H1 (cell line): ENCODE measurements around the gene EVA1B. TPM values are rescaled to one million over a fixed set of nuclear protein-coding genes. Genes with fewer than 3 reads are reported as not detected.

Experiments
- CTCF ChIA-PET: fragments of 300-600 bp; sonication (Branson Sonifier 250); formaldehyde crosslinking; loops from one replicate; lab custom pipeline; 2021; ENCODE audit not compliant: partially characterized antibody; lab: Charles Lee
- POLR2A ChIA-PET: fragments of 300-600 bp; sonication (Branson Sonifier 250); formaldehyde crosslinking; loops from one replicate; lab custom pipeline; 2021; ENCODE audit warnings: inconsistent platforms; ENCODE audit not compliant: partially characterized antibody; lab: Charles Lee
- DNase-seq, 2 experiments: peaks; one replicate each; pipeline versions ENCODE4 v3.0.0 to v3.0.0-alpha.2; 2010 to 2022; ENCODE audit warnings: low spot score in 2 of 2, low read depth in 1 of 2, mixed read lengths in 1 of 2
- FAIRE-seq: peaks from 2 replicates; lab custom pipeline; 2011; peaks lifted over from hg19 to GRCh38; lab: Jason Lieb, UNC
- H2AFZ ChIP-seq: 2 replicates; pipeline ENCODE4 v1.8.1; 2012; ENCODE audit warnings: low read length, inconsistent platforms
- H2AK5ac ChIP-seq: 2 replicates; pipeline ENCODE4 v1.6.1; 2013; ENCODE audit warnings: low read depth, low read length
- H2BK120ac ChIP-seq: replicated peaks from 2 replicates; pipeline ENCODE3; 2013; ENCODE audit warnings: low read depth, low read length, inconsistent platforms
- H2BK12ac ChIP-seq: 2 replicates; pipeline ENCODE4 v1.6.1; 2013; ENCODE audit warnings: low read depth, low read length
- H2BK15ac ChIP-seq: 2 replicates; pipeline ENCODE4 v1.6.1; 2013; ENCODE audit warnings: low read length
- H2BK20ac ChIP-seq: 2 replicates; pipeline ENCODE4 v1.6.1; 2013; ENCODE audit warnings: low read length
- H2BK5ac ChIP-seq: 2 replicates; pipeline ENCODE4 v1.6.1; 2013; ENCODE audit warnings: low read depth, low read length
- H3K14ac ChIP-seq: 2 replicates; pipeline ENCODE4 v1.6.1; 2013; ENCODE audit warnings: inconsistent platforms; ENCODE audit not compliant: insufficient read length
- H3K18ac ChIP-seq: 2 replicates; pipeline ENCODE4 v1.6.1; 2013; ENCODE audit warnings: low read length; ENCODE audit errors: extremely low read depth
- H3K23ac ChIP-seq: 2 replicates; pipeline ENCODE4 v1.6.1; 2013; ENCODE audit warnings: inconsistent platforms; ENCODE audit not compliant: insufficient read length
- H3K23me2 ChIP-seq: 2 replicates; pipeline ENCODE4 v1.6.1; 2013; ENCODE audit warnings: low read depth, low read length
- H3K27ac ChIP-seq: 2 replicates; pipeline ENCODE4 v1.6.1; 2011; ENCODE audit warnings: low read depth, low read length, inconsistent platforms
- H3K27me3 ChIP-seq, 4 experiments: replicated peaks in 1 of 4; 1 replicate in 1 of 4; 2 replicates in 3 of 4; pipeline versions ENCODE4 v1.6.1 to v1.8.1; 2011 to 2013; ENCODE audit warnings: low read length in 3 of 4, mild to moderate bottlenecking in 3 of 4, inconsistent platforms in 2 of 4, mixed read lengths in 2 of 4, moderate library complexity in 1 of 4; ENCODE audit not compliant: control insufficient read depth in 3 of 4, insufficient read depth in 3 of 4; ENCODE audit errors: extremely low read depth in 1 of 4
- H3K36me3 ChIP-seq, 4 experiments: 2 replicates each; pipeline versions ENCODE4 v1.6.1 to v1.8.1; 2011 to 2013; ENCODE audit warnings: mild to moderate bottlenecking in 4 of 4, low read length in 3 of 4, moderate library complexity in 2 of 4, control low read depth in 1 of 4, inconsistent platforms in 1 of 4; ENCODE audit not compliant: insufficient read depth in 4 of 4, control insufficient read depth in 2 of 4
- H3K4ac ChIP-seq: replicated peaks from 2 replicates; pipeline ENCODE3; 2013; ENCODE audit warnings: low read length, low read depth, mixed read lengths, inconsistent platforms; ENCODE audit not compliant: insufficient read length
- H3K4me1 ChIP-seq, 4 experiments: replicated peaks in 1 of 4; 1 replicate in 1 of 4; 2 replicates in 3 of 4; pipeline versions ENCODE4 v1.6.1 to v1.8.1; 2011 to 2013; ENCODE audit warnings: low read length in 3 of 4, inconsistent platforms in 2 of 4, mixed read lengths in 1 of 4; ENCODE audit not compliant: insufficient read depth in 4 of 4, control insufficient read depth in 3 of 4
- H3K4me2 ChIP-seq, 2 experiments: 2 replicates each; pipeline versions ENCODE4 v1.6.1 to v1.8.1; 2011 to 2013; ENCODE audit warnings: low read depth in 2 of 2, low read length in 2 of 2, control low read depth in 1 of 2, inconsistent platforms in 1 of 2, mild to moderate bottlenecking in 1 of 2; ENCODE audit not compliant: insufficient read depth in 1 of 2
- H3K4me3 ChIP-seq, 4 experiments: fragments of 200-600, 300-600 bp in 1 of 4; sonication (generic), shearing (Covaris generic), sonication (Bioruptor Twin) in 1 of 4; 2 replicates each; pipeline versions ENCODE4 v1.5.1 to v1.8.1; 2011 to 2016; ENCODE audit warnings: low read length in 4 of 4, low read depth in 3 of 4, control low read depth in 2 of 4, inconsistent platforms in 2 of 4, mild to moderate bottlenecking in 2 of 4, mixed read lengths in 1 of 4, moderate library complexity in 1 of 4; ENCODE audit not compliant: insufficient read depth in 2 of 4; ENCODE audit errors: extremely low read depth in 1 of 4
- H3K56ac ChIP-seq: replicated peaks from 2 replicates; pipeline ENCODE3; 2013; ENCODE audit warnings: low read depth, mild to moderate bottlenecking, mixed read lengths, low read length, inconsistent platforms; ENCODE audit not compliant: insufficient read length
- H3K79me1 ChIP-seq: 2 replicates; pipeline ENCODE4 v1.6.1; 2013; ENCODE audit warnings: low read depth, low read length, control low read depth
- H3K79me2 ChIP-seq, 2 experiments: 2 replicates each; pipeline versions ENCODE4 v1.6.1 to v1.8.1; 2012 to 2013; ENCODE audit warnings: low read length in 2 of 2, mild to moderate bottlenecking in 2 of 2, inconsistent platforms in 1 of 2; ENCODE audit not compliant: insufficient read depth in 2 of 2, control insufficient read depth in 1 of 2
- H3K9ac ChIP-seq, 4 experiments: replicated peaks in 1 of 4; 1 replicate in 1 of 4; 2 replicates in 3 of 4; pipeline versions ENCODE4 v1.6.1 to v1.8.1; 2011 to 2013; ENCODE audit warnings: low read depth in 3 of 4, low read length in 3 of 4, control low read depth in 2 of 4, mild to moderate bottlenecking in 2 of 4, moderate library complexity in 2 of 4, inconsistent platforms in 1 of 4; ENCODE audit errors: extremely low read depth in 1 of 4
- H3K9me3 ChIP-seq, 2 experiments: 2 replicates each; pipeline versions ENCODE4 v1.6.1 to v1.8.1; 2012 to 2013; ENCODE audit warnings: mild to moderate bottlenecking in 2 of 2, moderate library complexity in 2 of 2, control low read depth in 1 of 2, inconsistent platforms in 1 of 2, low read depth in 1 of 2, low read length in 1 of 2, mixed read lengths in 1 of 2; ENCODE audit not compliant: insufficient read depth in 2 of 2
- H4K20me1 ChIP-seq, 2 experiments: replicated peaks in 1 of 2; 2 replicates each; pipeline versions ENCODE3 to v1.8.1; 2011 to 2013; ENCODE audit warnings: inconsistent platforms in 2 of 2, low read length in 2 of 2, mild to moderate bottlenecking in 1 of 2; ENCODE audit not compliant: insufficient read depth in 2 of 2, control insufficient read depth in 1 of 2
- H4K5ac ChIP-seq: 2 replicates; pipeline ENCODE4 v1.6.1; 2013; ENCODE audit warnings: low read length, low read depth, mixed read lengths, inconsistent platforms; ENCODE audit not compliant: insufficient read length
- H4K8ac ChIP-seq: 2 replicates; pipeline ENCODE4 v1.8.0; 2013; ENCODE audit warnings: mild to moderate bottlenecking, moderate library complexity, low read length, inconsistent platforms; ENCODE audit not compliant: insufficient read depth; ENCODE audit errors: extremely low read depth
- H4K91ac ChIP-seq: replicated peaks from 2 replicates; pipeline ENCODE3; 2013; ENCODE audit warnings: low read length, mixed read lengths, inconsistent platforms; ENCODE audit not compliant: insufficient read length
- BACH1 ChIP-seq: IDR thresholded peaks from 2 replicates; pipeline ENCODE4 v1.6.1; 2012; ENCODE audit warnings: low read length, improper control_type of control experiment
- CBX5 ChIP-seq: fragments of 300-800, 300-1000 bp; sonication (generic); IDR thresholded peaks from 2 replicates; pipeline ENCODE4 v1.7.1; 2016; ENCODE audit warnings: antibody characterized with exemption, low read length, low read depth
- CTBP2 ChIP-seq: IDR thresholded peaks from 2 replicates; pipeline ENCODE4 v1.7.0; 2011; ENCODE audit warnings: borderline replicate concordance, mild to moderate bottlenecking, moderate library complexity, mixed read lengths, low read length; ENCODE audit not compliant: insufficient read depth, insufficient read length
- RAD21 ChIP-seq, 2 experiments: IDR thresholded peaks in 1 of 2; conservative IDR thresholded peaks in 1 of 2; 2 replicates each; pipeline ENCODE4 v1.6.1; 2011; ENCODE audit warnings: low read depth in 2 of 2, low read length in 2 of 2, improper control_type of control experiment in 1 of 2, inconsistent platforms in 1 of 2, mild to moderate bottlenecking in 1 of 2, moderate library complexity in 1 of 2
- RNF2 ChIP-seq: fragments of 200-900, 300-1000 bp; sonication (generic); IDR thresholded peaks from 2 replicates; pipeline ENCODE4 v1.7.1; 2016; ENCODE audit warnings: borderline replicate concordance, low read depth, mild to moderate bottlenecking, antibody characterized with exemption, low read length; ENCODE audit not compliant: poor library complexity, severe bottlenecking; ENCODE audit errors: missing control alignments
- TAF1 ChIP-seq: IDR thresholded peaks from 2 replicates; pipeline ENCODE4 v1.6.1; 2011; ENCODE audit warnings: mild to moderate bottlenecking, low read depth, low read length
- TBP ChIP-seq: IDR thresholded peaks from 2 replicates; pipeline ENCODE4 v1.6.1; 2011; ENCODE audit warnings: low read depth, low read length, improper control_type of control experiment
- USF2 ChIP-seq: IDR thresholded peaks from 2 replicates; pipeline ENCODE4 v1.6.1; 2011; ENCODE audit warnings: low read length, improper control_type of control experiment
- WGBS, 2 experiments: shearing (Covaris generic) in 1 of 2; methylation state at CpG; one replicate each; pipeline versions ENCODE4 v1.1.6 to v1.1.7; 2013 to 2015; ENCODE audit warnings: low lambda C conversion rate in 2 of 2, mixed read lengths in 2 of 2, inconsistent platforms in 1 of 2, low coverage in 1 of 2, missing lambda C conversion rate in 1 of 2; ENCODE audit not compliant: insufficient replicate concordance in 2 of 2, insufficient coverage in 1 of 2, insufficient read length in 1 of 2; ENCODE audit errors: extremely low coverage in 1 of 2, missing lambda C conversion rate in 1 of 2; 5-methylcytosine and 5-hydroxymethylcytosine counted together
- polyA plus RNA-seq, 7 experiments: library from polyadenylated mRNA; depleted of rRNA in 3 of 7; stranded (reverse) in 5 of 7; unstranded in 2 of 7; fragments of >200 nt in 5 of 7; fragments of 200-250 nt in 2 of 7; gene quantifications; 1 replicate in 5 of 7; 2 replicates in 1 of 7; 4 replicates in 1 of 7; pipeline versions ENCODE4 v1.2.1 to v1.2.3, GENCODE V29; 2011 to 2013; ENCODE audit warnings: missing spikeins in 2 of 7, mixed read lengths in 2 of 7
- total RNA-seq: library from RNA; stranded (reverse); fragmentation: NEBNext Ultra II Directional; extraction: Animal tissue kit (Norgen Biotek cat#: 25700); gene quantifications from 2 replicates; pipeline ENCODE4 v1.2.1, GENCODE V29; 2021
- TF ChIP-seq, protein P1 (sequence below): IDR thresholded peaks from 2 replicates; pipeline ENCODE4 v1.6.1; 2012; ENCODE audit warnings: inconsistent platforms

The EVA1B gene
- total and polyA plus RNA-seq, 2 of the 8 experiments (the other 6 are each of a cell fraction or from before 2014, with no cell fraction given), result 10.0 to 19.9 TPM

DNA sequence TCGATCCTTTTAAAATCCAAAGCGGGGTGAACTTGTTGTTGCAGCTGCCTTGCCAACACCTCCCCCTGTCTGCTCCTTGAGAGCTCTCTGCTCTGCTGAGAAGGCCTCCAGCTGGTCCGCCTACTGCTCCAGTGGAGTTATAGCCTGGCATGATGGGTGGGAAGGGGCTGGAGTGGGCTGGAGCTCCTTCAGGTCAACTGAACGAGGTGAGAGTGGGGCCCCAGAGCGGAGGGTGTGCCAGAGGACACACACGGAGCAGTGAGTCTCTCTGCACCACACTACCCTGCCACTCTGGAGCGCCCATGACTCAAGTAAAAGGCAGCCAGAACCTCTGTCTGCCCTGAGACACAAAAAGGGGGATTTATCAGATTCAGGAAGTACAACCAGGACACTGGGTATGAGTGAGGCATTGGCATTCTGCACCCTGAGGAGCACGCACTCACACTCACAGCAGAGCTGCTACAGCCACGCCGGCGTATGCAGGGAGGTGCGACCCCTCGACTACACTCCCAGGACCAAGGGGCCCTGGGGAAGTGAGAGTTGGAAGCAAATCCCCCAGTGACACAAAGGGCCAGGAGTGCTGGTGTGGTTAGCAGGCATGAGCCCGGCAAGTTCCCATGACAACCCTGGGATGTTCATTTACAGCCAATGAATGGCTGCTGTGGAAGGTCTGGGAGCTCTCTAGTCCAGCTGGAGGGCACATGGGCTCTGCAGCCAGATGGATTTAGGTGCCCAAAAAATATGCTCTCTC lies 28.0 kb upstream of the EVA1B start:
- Histone ChIP-seq H3K79me2 (no peaks in the 10 kb centered on the region), H3K9me3 (no peaks in the 10 kb centered on the region), H2BK120ac (no peak overlapping the region), H4K5ac (no peak overlapping the region), H3K4me1 (peaks cover 0 to 6% (median 0%) of the 10 kb centered on the region in 4 experiments; a peak in 1 of 7 replicates), H3K23ac (no peak overlapping the region), H4K8ac (no peak overlapping the region), H3K56ac (no peak overlapping the region), H2BK15ac (peak overlapping the region; percentile 46; the same call in 1 of the 2 replicates), H3K36me3 (peaks cover 4 to 30% (median 16%) of the 10 kb centered on the region in 4 experiments; a peak in 7 of 8 replicates), H3K18ac (no peak overlapping the region), H2AK5ac (no peak overlapping the region), H3K14ac (no peak overlapping the region), H2BK12ac (no peak overlapping the region), H3K23me2 (no peaks in the 10 kb centered on the region), H3K9ac (0 out of 7 replicates have a peak overlapping the region, but pooled peaks of 1 of the 4 experiments have one; percentile 9), H3K79me1 (no peaks in the 10 kb centered on the region; the same call in 1 of the 2 replicates), H3K27me3 (no peaks in the 10 kb centered on the region), H3K4me3 (no peak overlapping the region), H3K4ac (no peak overlapping the region), H2BK5ac (peak overlapping the region; percentile 52; the same call in 1 of the 2 replicates), H2AFZ (no peak overlapping the region), H3K27ac (no peak overlapping the region), H4K20me1 (peaks cover 0 to 3% of the 10 kb centered on the region in 2 experiments), H2BK20ac (no peak overlapping the region), H3K4me2 (no peak overlapping the region), H4K91ac (no peak overlapping the region)
- CTCF ChIA-PET, result interaction anchor here (0.6 to 13.3 kb wide), 10 partner anchors 9 to 218 kb away, joined by 3 to 150 read pairs (median 3); no protein-coding TSS in a partner anchor
- 93% methylated on average over 14 of the region's 14 CpGs; no CpG with 5 or more reads in 1 of the 2 experiments for WGBS, 2 experiments
- FAIRE-seq (no peak), DNase-seq (no peak)
- POLR2A ChIA-PET, result interaction anchor here (0.8 to 4.4 kb wide), 6 partner anchors 9 to 89 kb away, joined by 3 to 19 read pairs (median 4); no protein-coding TSS in a partner anchor
- TF ChIP-seq BACH1, result no peak
- no peak for TF ChIP-seq RNF2
- TF ChIP-seq TBP, result no peak
- no peak for TF ChIP-seq USF2
- no peak for TF ChIP-seq RAD21 (IDR thresholded peaks at IDR 0.05 in 1 of 2, conservative IDR thresholded peaks at IDR 0.05 in 1 of 2; ENCODE audit: low read depth in 2 of 2, low read length in 2 of 2)
- no peak for TF ChIP-seq CBX5
- no peak for TF ChIP-seq TAF1
- no peak for TF ChIP-seq CTBP2
- TF ChIP-seq, protein P1, sequence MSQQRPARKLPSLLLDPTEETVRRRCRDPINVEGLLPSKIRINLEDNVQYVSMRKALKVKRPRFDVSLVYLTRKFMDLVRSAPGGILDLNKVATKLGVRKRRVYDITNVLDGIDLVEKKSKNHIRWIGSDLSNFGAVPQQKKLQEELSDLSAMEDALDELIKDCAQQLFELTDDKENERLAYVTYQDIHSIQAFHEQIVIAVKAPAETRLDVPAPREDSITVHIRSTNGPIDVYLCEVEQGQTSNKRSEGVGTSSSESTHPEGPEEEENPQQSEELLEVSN, result no peak
